Duodenal mucosa (tissue), 2 donors: ENCODE data around the gene HEMGN.

Experiments used
- H3K27ac ChIP-seq: one replicate; pipeline ENCODE4 v1.7.0; 2013; ENCODE audit warnings: low read depth, low read length
- H3K27me3 ChIP-seq, 2 donors: one replicate each; pipeline ENCODE4 v1.7.0; 2013; ENCODE audit warnings: low read length in 2 of 2, control low read depth in 1 of 2; ENCODE audit not compliant: insufficient read depth in 2 of 2, control insufficient read depth in 1 of 2
- H3K36me3 ChIP-seq, 2 donors: one replicate each; pipeline ENCODE4 v1.7.0; 2013; ENCODE audit warnings: low read length in 2 of 2, control low read depth in 1 of 2; ENCODE audit not compliant: insufficient read depth in 2 of 2, control insufficient read depth in 1 of 2
- H3K4me1 ChIP-seq, 2 donors: one replicate each; pipeline ENCODE4 v1.7.0; 2013; ENCODE audit warnings: low read length in 2 of 2, control low read depth in 1 of 2; ENCODE audit not compliant: insufficient read depth in 2 of 2, control insufficient read depth in 1 of 2
- H3K4me3 ChIP-seq, 2 donors: one replicate each; pipeline ENCODE4 v1.7.0; 2013; ENCODE audit warnings: low read length in 2 of 2, low read depth in 1 of 2
- H3K9ac ChIP-seq, 2 donors: one replicate each; pipeline ENCODE4 v1.7.0; 2013; ENCODE audit warnings: low read length in 2 of 2, low read depth in 1 of 2
- H3K9me3 ChIP-seq, 2 donors: one replicate each; pipeline ENCODE4 v1.7.0; 2013; ENCODE audit warnings: low read length in 2 of 2, control low read depth in 1 of 2; ENCODE audit not compliant: control insufficient read depth in 1 of 2

Gene HEMGN

DNA sequence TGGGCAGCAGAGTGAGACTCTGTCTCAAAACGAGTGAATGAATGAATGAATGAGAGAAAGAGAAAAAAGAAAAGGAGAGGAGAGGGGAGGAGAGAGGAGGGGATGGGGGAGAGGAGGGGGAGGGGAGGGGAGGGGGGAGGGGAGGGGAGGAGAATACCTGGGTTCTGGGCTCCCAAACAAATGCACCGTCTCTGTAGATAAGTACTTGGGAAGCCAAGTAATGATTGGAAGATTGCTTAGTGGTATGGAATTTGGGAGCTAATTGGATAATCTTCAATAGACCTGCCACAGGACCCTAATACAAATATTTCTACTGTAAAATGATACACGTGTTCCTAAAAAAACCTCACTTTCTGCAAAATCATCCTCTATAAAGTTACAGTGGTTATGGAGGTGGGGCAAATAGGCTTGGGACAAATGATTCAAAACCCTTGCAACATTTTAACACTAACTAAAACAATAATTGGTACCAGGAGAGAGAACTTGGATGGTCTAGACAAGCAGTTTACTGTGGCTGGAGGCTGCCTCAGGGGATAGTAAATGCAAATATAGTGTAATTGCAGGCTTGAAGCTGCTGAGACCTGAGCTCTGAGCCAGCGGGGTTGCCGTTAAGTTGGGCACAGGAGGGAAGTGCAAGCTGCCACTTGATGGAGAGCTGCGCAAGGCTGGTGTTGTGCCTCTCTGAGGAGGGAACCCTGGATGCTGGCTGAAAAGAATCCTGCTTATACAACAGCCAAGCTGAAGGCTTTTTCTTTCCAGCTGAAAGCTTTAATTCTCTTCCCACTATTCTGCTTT, 3.5 kb downstream of the HEMGN start:
- no peak overlapping the region for H3K9ac ChIP-seq
- H3K4me3 ChIP-seq = no peak overlapping the region
- H3K27me3 ChIP-seq = peaks cover 6 to 17% of the 10 kb centered on the region in 2 donors
- no peaks in the 10 kb centered on the region for H3K4me1 ChIP-seq
- no peaks in the 10 kb centered on the region for H3K36me3 ChIP-seq
- H3K27ac ChIP-seq = no peak overlapping the region
- no peaks in the 10 kb centered on the region for H3K9me3 ChIP-seq

DNA sequence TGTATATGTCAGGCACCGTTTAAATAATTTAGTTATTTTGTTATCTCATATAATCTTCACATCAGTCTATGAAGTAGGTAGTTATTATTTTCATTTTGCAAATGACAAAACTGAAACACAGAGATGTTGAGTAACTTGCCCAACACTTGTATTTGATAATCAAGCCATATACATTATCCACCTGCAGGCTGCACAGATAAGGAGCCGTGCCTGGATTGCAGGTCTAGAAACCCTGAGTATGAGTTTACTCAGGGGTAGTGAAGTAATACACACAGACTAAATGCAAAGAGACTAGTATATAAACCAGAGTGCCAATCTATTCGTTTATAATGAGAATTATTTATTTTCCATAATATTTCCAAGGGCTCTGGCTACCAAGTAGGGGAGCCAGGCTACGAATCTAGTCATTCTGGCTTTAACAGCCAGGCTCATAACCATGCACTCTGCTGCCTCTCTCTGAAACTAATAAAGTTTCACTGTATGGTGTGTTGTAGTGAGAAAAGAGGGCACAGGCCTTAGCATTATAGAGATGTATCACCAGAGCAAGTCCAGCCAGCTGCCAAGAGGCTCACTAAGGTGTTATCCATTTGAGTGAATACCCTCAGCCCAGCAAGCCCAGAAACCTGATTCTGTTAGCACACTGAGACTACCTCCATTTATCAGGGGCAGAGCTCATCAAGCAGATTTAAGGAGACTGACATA, 4.5 kb downstream of the HEMGN start:
- Histone ChIP-seq H3K9me3 (no peaks in the 10 kb centered on the region), H3K9ac (no peak overlapping the region), H3K4me1 (no peaks in the 10 kb centered on the region), H3K4me3 (no peak overlapping the region), H3K36me3 (no peaks in the 10 kb centered on the region), H3K27ac (no peak overlapping the region), H3K27me3 (peaks cover 6 to 21% of the 10 kb centered on the region in 2 donors)

DNA sequence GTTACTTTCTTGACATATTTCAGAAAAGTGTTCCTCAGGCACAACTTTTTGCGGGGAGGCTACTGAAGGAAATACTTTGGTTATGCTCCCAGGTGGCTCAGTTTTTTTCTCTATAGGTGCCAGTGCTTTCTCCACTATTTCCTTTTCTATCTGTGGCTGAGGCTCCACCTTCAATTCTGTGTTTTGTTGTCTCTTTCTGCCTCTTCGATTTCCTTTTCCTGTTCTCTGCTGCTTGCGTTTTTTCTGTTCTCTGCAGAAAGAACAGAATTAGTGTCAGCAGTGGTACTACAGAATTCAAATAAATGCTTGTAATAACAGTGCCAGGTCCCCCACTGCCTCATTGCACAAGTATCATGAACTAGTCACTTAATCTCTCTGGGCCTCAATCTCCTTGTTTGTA, 7.0 kb downstream of the HEMGN start:
- no peaks in the 10 kb centered on the region for H3K9me3 ChIP-seq
- H3K4me1 ChIP-seq = no peaks in the 10 kb centered on the region
- H3K36me3 ChIP-seq = no peaks in the 10 kb centered on the region
- H3K27ac ChIP-seq = no peak overlapping the region
- H3K9ac ChIP-seq = no peak overlapping the region
- H3K4me3 ChIP-seq = no peak overlapping the region
- peaks cover 9 to 25% of the 10 kb centered on the region in 2 donors for H3K27me3 ChIP-seq

DNA sequence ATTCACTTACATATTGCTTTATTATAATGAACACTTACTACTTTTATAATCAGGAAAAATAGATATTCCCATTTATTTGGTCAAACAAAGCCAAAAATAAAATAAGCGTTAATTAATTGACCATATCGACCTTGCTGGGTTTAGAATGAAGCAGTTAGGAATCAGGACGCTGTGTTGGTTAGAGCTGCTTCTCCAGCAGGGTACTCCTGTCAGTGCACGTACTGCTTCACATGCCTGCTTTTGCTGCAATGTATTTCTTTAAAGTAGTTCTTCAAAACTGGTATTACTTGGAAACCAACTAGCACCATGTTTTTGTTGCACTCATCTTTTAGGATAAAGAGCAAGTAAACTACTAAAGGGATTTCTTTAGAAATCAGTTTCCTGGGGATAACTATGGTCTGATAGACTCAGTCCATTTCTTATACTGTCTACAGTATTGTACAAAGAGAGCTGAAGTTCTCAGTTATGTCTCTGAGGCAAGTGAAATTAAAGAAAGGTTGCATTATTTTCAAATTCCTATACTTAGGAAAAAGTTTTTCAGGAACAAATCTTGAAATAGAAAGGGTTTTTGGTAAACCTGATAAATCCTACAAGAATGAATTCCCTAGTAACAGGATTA, 8.9 kb downstream of the HEMGN start:
- Histone ChIP-seq H3K36me3 (no peaks in the 10 kb centered on the region), H3K9ac (no peak overlapping the region), H3K4me1 (peaks cover 0 to under 1% of the 10 kb centered on the region in 2 donors), H3K27me3 (peaks cover 6 to 16% of the 10 kb centered on the region in 2 donors), H3K9me3 (no peaks in the 10 kb centered on the region), H3K4me3 (no peak overlapping the region), H3K27ac (no peak overlapping the region)

DNA sequence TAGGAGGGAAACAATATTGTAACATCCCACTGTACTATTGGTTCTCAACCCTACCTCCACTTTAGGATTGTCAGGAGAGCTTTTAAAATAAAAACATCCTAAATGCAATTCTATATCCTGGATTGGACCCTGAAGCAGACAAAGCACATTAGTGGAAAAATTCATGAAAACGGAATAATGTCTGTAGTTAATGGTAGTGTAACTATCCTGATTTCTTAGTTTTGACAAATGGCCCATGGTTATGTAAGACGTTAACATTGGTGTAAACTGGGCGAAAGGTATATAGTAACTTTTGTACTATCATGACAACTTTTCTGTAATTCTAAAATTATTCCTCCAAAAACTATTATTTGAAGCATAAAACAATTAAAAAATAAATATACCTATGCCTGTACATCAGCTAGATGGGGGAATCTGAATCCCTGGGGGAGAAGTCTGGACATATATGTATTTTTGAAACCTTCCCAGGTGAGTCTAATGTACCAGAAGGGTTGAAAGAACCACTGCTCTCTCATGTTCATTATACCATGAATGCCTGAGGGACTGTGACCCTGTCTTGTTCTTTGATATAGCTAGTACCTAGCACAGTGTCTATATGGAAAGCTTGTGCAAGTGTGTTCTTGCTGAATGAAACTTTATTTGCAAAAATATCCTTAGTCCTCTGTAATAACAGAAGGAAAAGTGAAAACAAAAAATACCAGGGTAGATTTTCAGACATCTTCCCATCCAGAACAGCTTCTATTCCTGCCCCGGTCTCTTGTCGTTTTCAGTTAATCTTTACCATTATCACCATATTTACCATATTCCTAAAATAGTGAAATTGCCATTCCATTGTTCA, 12.3 kb downstream of the HEMGN start:
- no peak overlapping the region for H3K27ac ChIP-seq
- peaks cover 4 to 8% of the 10 kb centered on the region in 2 donors for H3K4me1 ChIP-seq
- peaks cover 6 to 16% of the 10 kb centered on the region in 2 donors for H3K27me3 ChIP-seq
- H3K9ac ChIP-seq = no peak overlapping the region
- no peaks in the 10 kb centered on the region for H3K36me3 ChIP-seq
- H3K9me3 ChIP-seq = no peaks in the 10 kb centered on the region
- H3K4me3 ChIP-seq = no peak overlapping the region

DNA sequence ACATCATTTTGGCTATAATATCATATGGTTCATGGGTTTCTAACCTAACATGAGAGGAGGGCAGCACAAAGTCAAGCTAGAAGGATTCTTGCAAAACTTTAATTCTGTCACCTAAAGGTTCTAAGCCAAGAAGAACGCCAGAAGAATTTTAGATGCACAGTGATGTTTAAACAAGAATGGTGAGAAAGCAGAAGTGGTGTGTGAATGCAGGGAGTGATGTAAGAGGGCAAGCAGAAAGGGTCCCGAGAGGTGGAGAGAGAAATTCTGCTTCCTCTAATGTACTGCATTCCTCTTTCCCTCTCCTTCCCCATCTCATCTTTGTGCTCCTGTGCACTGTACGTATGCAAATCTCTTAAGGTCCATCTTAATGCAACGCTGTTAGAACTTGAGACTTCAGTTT, 13.6 kb downstream of the HEMGN start:
- Histone ChIP-seq H3K4me1 (peaks cover 7 to 8% of the 10 kb centered on the region in 2 donors), H3K4me3 (no peak overlapping the region), H3K27me3 (peaks cover 4 to 16% of the 10 kb centered on the region in 2 donors), H3K9me3 (no peaks in the 10 kb centered on the region), H3K27ac (no peak overlapping the region), H3K36me3 (no peaks in the 10 kb centered on the region), H3K9ac (no peak overlapping the region)

DNA sequence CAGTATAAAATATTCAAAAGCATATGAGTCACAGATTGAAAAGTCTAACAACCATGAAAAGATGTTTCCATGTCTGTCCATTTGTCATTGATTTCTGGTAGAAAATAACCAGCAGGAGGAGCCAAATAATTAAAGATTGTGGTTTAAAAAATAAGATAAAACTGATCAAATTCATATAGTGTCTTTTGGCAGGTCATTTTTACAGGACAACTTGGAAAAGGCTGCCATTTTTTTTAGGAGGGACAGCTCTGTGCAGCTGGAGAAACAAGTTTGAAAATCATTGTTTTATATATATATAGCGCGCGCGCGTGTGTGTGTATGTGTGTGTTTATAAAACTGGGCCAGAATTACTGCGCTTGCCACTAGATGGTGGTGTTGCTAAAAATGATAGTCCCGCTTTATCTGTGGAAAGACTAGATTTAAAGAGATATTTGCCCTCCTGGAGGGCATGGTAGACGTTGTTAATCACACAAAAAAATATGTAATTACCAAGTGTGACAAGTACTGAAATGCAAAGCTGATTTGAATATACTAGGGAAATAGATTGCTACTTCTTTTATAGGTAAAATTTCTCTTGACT, 14.4 kb downstream of the HEMGN start:
- Histone ChIP-seq H3K4me3 (peak overlapping the region; percentile 67 to 88), H3K9ac (no peak overlapping the region), H3K4me1 (peaks cover 7 to 8% of the 10 kb centered on the region in 2 donors), H3K27me3 (peaks cover 4 to 12% of the 10 kb centered on the region in 2 donors), H3K27ac (no peak overlapping the region), H3K36me3 (no peaks in the 10 kb centered on the region), H3K9me3 (no peaks in the 10 kb centered on the region)

DNA sequence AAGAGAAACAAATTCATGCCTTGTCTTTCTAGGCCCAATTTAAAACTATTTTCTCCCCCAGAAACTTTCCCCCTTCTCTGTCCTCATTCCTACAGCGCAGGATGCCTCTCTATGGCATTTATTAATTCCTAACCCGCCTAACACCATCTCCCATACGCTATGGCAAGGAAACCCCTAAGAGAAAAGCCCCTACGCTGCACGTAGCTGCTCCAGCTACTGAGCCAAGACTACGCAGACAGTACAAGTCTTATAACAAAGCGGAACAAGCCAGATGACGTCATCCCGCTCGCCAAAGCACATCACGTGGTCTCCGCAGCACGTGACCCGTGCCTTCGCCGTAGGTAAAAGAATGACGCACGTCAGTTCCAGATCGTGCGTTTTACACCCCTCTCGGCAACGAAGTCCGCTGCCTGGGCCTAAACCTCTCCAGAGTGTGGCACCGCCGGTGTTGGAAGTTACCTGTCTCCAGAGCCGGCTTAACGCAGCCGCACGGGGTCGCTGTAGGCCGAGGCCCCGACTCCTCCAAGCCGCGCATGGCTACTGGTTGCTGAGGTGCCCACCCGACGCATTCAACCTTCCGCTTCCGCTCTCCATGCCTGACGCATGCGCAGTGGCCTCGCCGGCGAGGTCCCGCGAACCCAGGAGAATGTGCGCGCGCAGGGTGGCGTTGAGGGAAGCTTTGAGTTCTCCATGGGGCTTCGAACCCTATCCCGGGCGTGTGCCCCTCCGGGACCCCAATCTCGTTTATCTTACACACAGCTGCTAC, 15.8 kb downstream of the HEMGN start, which contains the start of gene TRMO:
TRMO (minus strand) TSS at position 542 of the 766 bp plus-strand sequence; CDS start at position 535, 7 bp downstream.
- Histone ChIP-seq H3K27ac (peak within 1 kb of the TSS; percentile 98), H3K4me1 (peaks cover 7 to 8% of the 10 kb centered on the region in 2 donors), H3K27me3 (peaks cover 4 to 12% of the 10 kb centered on the region in 2 donors), H3K9me3 (no peaks in the 10 kb centered on the region), H3K36me3 (no peaks in the 10 kb centered on the region), H3K9ac (peak within 1 kb of the TSS; percentile 80 to 95), H3K4me3 (peak within 1 kb of the TSS; percentile 67 to 88)
